ENCODE data around the gene ARGLU1. TPM values are rescaled to one million over a fixed set of nuclear protein-coding genes. Genes with fewer than 3 reads are reported as not detected.
A peak's percentile ranks its signal among the peaks of the same experiment; 100 is the strongest.

ARGLU1 gene
- total RNA-seq, 1 experiment from 2014 or later, result 94.4 TPM

DNA sequence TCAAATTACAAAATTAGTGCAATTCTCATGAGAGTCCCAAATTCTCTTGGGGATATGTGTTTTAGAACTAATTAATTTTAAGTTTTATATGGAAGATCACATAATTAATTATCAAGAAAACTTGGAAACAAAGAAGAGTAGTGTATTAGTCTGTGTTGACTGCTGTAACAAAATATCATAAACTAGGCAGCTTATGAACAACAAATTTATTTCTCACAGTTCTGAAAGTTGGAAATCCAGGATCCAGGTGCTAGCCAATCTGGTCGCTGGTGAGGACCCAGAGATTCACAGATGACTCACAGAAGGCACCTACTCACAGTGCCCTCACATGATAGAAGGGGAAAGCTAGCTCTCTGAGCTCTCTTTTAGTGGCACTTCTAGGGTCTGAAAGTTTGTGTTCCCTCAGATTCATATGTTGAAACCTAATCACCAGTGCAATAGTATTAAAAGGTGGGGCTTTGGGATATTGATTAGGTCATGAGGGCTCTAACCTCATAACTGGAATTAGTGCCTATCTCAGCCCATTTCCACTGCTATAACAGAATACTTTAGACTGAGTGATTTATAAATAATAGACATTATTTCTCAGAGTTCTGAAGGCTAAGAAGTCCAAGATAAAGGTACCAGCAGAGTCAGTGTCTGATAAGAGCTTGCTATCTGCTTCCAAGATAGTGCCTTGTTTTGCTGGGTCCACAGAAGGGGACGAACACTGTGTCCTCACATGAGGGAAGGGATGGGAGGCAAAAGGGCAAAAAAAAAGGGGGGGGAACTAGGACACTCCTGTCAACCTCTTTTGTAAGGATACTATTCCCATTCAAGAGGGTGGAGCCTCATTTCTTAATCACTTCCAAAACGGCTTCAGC is 1.5 kb upstream of the ARGLU1 start:
- Mint-ChIP-seq H3K9me3 (ENCODE audit: unreplicated experiment) (no peaks in the 10 kb centered on the region), H3K36me3 (ENCODE audit: insufficient read depth, unreplicated experiment) (peaks cover 6% of the 10 kb centered on the region), H3K4me3 (ENCODE audit: unreplicated experiment) (no peak overlapping the region), H3K4me1 (ENCODE audit: insufficient read depth, unreplicated experiment) (peaks cover 39% of the 10 kb centered on the region), H3K27ac (ENCODE audit: low read depth, unreplicated experiment) (peak overlapping the region; percentile 50), H3K27me3 (ENCODE audit: insufficient read depth, unreplicated experiment) (no peaks in the 10 kb centered on the region)
- TF ChIP-seq CTCF (IDR thresholded peaks at IDR 0.05; ENCODE audit: unreplicated experiment), result no peak
- peak; percentile 44 for DNase-seq (ENCODE audit: unreplicated experiment)
- CTCF ChIA-PET, result interaction anchor here (0.6 to 2.0 kb wide), 5 partner anchors 24 to 351 kb away, joined by 3 to 5 read pairs (median 3); no protein-coding TSS in a partner anchor
- intact Hi-C loops (cut with micrococcal nuclease), result loop anchor here (2.0 to 10.0 kb wide), 3 partner anchors 51 to 553 kb away; no protein-coding TSS in a partner anchor
- no TSS peak for BruUV-seq (replicated peaks)
- POLR2A ChIA-PET, result interaction anchor here (0.6 to 8.8 kb wide), 7 partner anchors 10 to 1167 kb away, joined by 3 to 83 read pairs (median 4); partner anchors contain the start of gene EFNB2

GRCh38 chr13:106568299-106569003 is 514 bp upstream of the ARGLU1 start:
- Mint-ChIP-seq H3K4me1 (ENCODE audit: insufficient read depth, unreplicated experiment) (peaks cover 36% of the 10 kb centered on the region), H3K27ac (ENCODE audit: low read depth, unreplicated experiment) (peak overlapping the region; percentile 32), H3K9me3 (ENCODE audit: unreplicated experiment) (no peaks in the 10 kb centered on the region), H3K27me3 (ENCODE audit: insufficient read depth, unreplicated experiment) (no peaks in the 10 kb centered on the region), H3K36me3 (ENCODE audit: insufficient read depth, unreplicated experiment) (peaks cover 6% of the 10 kb centered on the region), H3K4me3 (ENCODE audit: unreplicated experiment) (peak overlapping the region; percentile 81)
- intact Hi-C loops (cut with micrococcal nuclease), result loop anchor here (2.0 to 10.0 kb wide), 3 partner anchors 52 to 554 kb away; no protein-coding TSS in a partner anchor
- ChIA-PET CTCF (interaction anchor here (2.0 kb wide), 1 partner anchor 52 kb away, joined by 5 read pairs; no protein-coding TSS in a partner anchor), POLR2A (interaction anchor here (0.6 to 8.8 kb wide), 15 partner anchors 10 to 715 kb away, joined by 3 to 83 read pairs (median 4); partner anchors contain the start of gene EFNB2)
- no peak for TF ChIP-seq CTCF (IDR thresholded peaks at IDR 0.05; ENCODE audit: unreplicated experiment)
- TSS peak; percentile 59 for BruUV-seq (replicated peaks)
- DNase-seq (ENCODE audit: unreplicated experiment), result no peak

DNA sequence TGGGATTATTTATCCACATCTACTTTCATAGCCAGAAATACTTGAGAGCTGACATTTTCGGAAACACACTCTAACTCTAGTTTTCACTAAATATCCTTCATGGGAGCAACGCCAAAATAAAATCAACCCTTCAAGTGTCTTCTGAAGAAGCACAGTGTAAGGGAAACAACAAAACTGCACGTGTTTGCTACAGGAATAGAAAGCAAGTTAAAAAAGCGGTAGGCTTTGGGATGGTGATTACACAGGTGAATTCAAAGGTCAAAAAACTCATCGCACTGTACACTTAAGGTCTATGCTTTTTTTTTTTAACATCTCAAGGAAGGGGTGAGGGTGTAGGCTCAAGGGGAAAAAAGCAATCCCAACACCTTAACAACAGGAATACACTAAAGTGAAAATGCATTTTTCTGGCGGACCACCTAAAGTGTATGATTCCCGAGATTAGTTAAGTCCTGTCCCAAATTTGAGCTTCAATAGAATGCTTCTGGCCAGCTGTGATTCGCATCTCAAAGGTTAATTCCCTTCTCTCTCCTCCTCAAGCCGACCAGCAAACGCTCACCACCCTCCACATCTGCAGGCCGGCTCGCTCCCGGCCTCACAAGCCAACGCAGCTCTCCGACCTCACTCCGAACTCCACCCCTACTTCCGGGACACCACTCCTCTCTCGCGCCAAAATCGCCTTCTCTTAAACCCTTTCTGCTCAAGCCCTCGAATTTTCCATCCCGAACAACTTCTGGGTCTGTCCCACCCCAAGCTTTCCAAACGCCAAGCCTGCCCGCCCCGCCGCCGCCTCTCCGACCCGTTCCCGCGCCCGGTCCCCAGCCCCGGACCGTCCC is 1.1 kb downstream of the ARGLU1 start:
- TF ChIP-seq CTCF (IDR thresholded peaks at IDR 0.05; ENCODE audit: unreplicated experiment), result no peak
- peaks cover 6% of the 10 kb centered on the region for H3K36me3 Mint-ChIP-seq (ENCODE audit: insufficient read depth, unreplicated experiment)
- POLR2A ChIA-PET, result interaction anchor here (0.5 to 8.8 kb wide), 15 partner anchors 8 to 757 kb away, joined by 3 to 83 read pairs (median 5); partner anchors contain the start of gene EFNB2
- H3K27me3 Mint-ChIP-seq (ENCODE audit: insufficient read depth, unreplicated experiment), result no peaks in the 10 kb centered on the region
- H3K27ac Mint-ChIP-seq (ENCODE audit: low read depth, unreplicated experiment), result peak overlapping the region; percentile 32
- H3K4me3 Mint-ChIP-seq (ENCODE audit: unreplicated experiment), result peak overlapping the region; percentile 81
- peak; percentile 73 for DNase-seq (ENCODE audit: unreplicated experiment)
- BruUV-seq (replicated peaks), result no TSS peak
- intact Hi-C loops (cut with micrococcal nuclease), result loop anchor here (2.0 to 10.0 kb wide), 3 partner anchors 30 to 555 kb away; no protein-coding TSS in a partner anchor
- CTCF ChIA-PET, result interaction anchor here (0.6 to 2.3 kb wide), 7 partner anchors 10 to 1768 kb away, joined by 3 to 14 read pairs (median 3); no protein-coding TSS in a partner anchor
- H3K4me1 Mint-ChIP-seq (ENCODE audit: insufficient read depth, unreplicated experiment), result peaks cover 42% of the 10 kb centered on the region
- H3K9me3 Mint-ChIP-seq (ENCODE audit: unreplicated experiment), result no peaks in the 10 kb centered on the region
